Measurements from ENCODE around the gene TAS1R3. TPM values are rescaled to one million over a fixed set of nuclear protein-coding genes. Genes with fewer than 3 reads are reported as not detected.

The TAS1R3 gene
- total and polyA plus RNA-seq, 2 experiments from 2014 or later = 0.14 TPM; not detected in 1

GRCh38 chr1:1326075-1326605 is 4.9 kb upstream of the TAS1R3 start:
- Histone ChIP-seq H3K79me2 (replicated peaks; ENCODE audit: insufficient read depth) (peaks cover 33% of the 10 kb centered on the region), H3K4me2 (no peak overlapping the region), H4K20me1 (replicated peaks; ENCODE audit: insufficient read depth) (peaks cover 5% of the 10 kb centered on the region; the same call in 1 of the 2 replicates), H3F3A (replicated peaks; ENCODE audit: low read depth) (peaks cover 15% of the 10 kb centered on the region; the same call in 1 of the 2 replicates), H3K4me1 (ENCODE audit: insufficient read depth) (no peaks in the 10 kb centered on the region), H3K36me3 (ENCODE audit: insufficient read depth) (no peaks in the 10 kb centered on the region), H3K27me3 (ENCODE audit: insufficient read depth) (no peaks in the 10 kb centered on the region), H3K9me2 (ENCODE audit: insufficient read depth) (no peaks in the 10 kb centered on the region), H3K4me3 (no peak overlapping the region), H3K27ac (ENCODE audit: low read depth) (no peak overlapping the region), H2AFZ (no peak overlapping the region)
- Mint-ChIP-seq H3K27me3 (ENCODE audit: insufficient read depth, low read depth, poor library complexity) (peaks cover 20% of the 10 kb centered on the region), H3K4me3 (peak overlapping the region; percentile 46), H3K36me3 (ENCODE audit: low read depth) (peaks cover 15% of the 10 kb centered on the region; the same call in 2 of the 3 replicates), H3K27ac (no peak overlapping the region), H3K4me1 (peaks cover 11% of the 10 kb centered on the region), H3K9me3 (no peaks in the 10 kb centered on the region; the same call in 2 of the 3 replicates)
- DNase-seq (ENCODE audit: low spot score) = no peak
- ATAC-seq = no peak
- no peak for TF ChIP-seq EZH2 (IDR thresholded peaks at IDR 0.05; ENCODE audit: low read depth, unreplicated experiment)
- TF ChIP-seq, protein P1, sequence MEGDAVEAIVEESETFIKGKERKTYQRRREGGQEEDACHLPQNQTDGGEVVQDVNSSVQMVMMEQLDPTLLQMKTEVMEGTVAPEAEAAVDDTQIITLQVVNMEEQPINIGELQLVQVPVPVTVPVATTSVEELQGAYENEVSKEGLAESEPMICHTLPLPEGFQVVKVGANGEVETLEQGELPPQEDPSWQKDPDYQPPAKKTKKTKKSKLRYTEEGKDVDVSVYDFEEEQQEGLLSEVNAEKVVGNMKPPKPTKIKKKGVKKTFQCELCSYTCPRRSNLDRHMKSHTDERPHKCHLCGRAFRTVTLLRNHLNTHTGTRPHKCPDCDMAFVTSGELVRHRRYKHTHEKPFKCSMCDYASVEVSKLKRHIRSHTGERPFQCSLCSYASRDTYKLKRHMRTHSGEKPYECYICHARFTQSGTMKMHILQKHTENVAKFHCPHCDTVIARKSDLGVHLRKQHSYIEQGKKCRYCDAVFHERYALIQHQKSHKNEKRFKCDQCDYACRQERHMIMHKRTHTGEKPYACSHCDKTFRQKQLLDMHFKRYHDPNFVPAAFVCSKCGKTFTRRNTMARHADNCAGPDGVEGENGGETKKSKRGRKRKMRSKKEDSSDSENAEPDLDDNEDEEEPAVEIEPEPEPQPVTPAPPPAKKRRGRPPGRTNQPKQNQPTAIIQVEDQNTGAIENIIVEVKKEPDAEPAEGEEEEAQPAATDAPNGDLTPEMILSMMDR (conservative IDR thresholded peaks at IDR 0.05; ENCODE audit: low read depth in 2 of 2) = no peak
- no peak for TF ChIP-seq ETS1 (IDR thresholded peaks at IDR 0.05)
- no peak for TF ChIP-seq CREB1 (CRISPR knock-in tag; IDR thresholded peaks at IDR 0.05; ENCODE audit: low read depth)
- TF ChIP-seq NANOG (IDR thresholded peaks at IDR 0.05; ENCODE audit: borderline replicate concordance) = no peak
- no peak for TF ChIP-seq STAT1 (IDR thresholded peaks at IDR 0.05; ENCODE audit: unreplicated experiment)
- TF ChIP-seq, protein P2, sequence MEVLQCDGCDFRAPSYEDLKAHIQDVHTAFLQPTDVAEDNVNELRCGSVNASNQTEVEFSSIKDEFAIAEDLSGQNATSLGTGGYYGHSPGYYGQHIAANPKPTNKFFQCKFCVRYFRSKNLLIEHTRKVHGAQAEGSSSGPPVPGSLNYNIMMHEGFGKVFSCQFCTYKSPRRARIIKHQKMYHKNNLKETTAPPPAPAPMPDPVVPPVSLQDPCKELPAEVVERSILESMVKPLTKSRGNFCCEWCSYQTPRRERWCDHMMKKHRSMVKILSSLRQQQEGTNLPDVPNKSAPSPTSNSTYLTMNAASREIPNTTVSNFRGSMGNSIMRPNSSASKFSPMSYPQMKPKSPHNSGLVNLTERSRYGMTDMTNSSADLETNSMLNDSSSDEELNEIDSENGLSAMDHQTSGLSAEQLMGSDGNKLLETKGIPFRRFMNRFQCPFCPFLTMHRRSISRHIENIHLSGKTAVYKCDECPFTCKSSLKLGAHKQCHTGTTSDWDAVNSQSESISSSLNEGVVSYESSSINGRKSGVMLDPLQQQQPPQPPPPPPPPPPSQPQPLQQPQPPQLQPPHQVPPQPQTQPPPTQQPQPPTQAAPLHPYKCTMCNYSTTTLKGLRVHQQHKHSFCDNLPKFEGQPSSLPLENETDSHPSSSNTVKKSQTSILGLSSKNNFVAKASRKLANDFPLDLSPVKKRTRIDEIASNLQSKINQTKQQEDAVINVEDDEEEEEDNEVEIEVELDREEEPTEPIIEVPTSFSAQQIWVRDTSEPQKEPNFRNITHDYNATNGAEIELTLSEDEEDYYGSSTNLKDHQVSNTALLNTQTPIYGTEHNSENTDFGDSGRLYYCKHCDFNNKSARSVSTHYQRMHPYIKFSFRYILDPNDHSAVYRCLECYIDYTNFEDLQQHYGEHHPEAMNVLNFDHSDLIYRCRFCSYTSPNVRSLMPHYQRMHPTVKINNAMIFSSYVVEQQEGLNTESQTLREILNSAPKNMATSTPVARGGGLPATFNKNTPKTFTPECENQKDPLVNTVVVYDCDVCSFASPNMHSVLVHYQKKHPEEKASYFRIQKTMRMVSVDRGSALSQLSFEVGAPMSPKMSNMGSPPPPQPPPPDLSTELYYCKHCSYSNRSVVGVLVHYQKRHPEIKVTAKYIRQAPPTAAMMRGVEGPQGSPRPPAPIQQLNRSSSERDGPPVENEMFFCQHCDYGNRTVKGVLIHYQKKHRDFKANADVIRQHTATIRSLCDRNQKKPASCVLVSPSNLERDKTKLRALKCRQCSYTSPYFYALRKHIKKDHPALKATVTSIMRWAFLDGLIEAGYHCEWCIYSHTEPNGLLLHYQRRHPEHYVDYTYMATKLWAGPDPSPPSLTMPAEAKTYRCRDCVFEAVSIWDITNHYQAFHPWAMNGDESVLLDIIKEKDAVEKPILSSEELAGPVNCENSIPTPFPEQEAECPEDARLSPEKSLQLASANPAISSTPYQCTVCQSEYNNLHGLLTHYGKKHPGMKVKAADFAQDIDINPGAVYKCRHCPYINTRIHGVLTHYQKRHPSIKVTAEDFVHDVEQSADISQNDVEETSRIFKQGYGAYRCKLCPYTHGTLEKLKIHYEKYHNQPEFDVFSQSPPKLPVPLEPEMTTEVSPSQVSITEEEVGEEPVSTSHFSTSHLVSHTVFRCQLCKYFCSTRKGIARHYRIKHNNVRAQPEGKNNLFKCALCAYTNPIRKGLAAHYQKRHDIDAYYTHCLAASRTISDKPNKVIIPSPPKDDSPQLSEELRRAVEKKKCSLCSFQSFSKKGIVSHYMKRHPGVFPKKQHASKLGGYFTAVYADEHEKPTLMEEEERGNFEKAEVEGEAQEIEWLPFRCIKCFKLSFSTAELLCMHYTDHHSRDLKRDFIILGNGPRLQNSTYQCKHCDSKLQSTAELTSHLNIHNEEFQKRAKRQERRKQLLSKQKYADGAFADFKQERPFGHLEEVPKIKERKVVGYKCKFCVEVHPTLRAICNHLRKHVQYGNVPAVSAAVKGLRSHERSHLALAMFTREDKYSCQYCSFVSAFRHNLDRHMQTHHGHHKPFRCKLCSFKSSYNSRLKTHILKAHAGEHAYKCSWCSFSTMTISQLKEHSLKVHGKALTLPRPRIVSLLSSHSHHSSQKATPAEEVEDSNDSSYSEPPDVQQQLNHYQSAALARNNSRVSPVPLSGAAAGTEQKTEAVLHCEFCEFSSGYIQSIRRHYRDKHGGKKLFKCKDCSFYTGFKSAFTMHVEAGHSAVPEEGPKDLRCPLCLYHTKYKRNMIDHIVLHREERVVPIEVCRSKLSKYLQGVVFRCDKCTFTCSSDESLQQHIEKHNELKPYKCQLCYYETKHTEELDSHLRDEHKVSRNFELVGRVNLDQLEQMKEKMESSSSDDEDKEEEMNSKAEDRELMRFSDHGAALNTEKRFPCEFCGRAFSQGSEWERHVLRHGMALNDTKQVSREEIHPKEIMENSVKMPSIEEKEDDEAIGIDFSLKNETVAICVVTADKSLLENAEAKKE (CRISPR knock-in tag; IDR thresholded peaks at IDR 0.05) = no peak
- TF ChIP-seq JUNB (IDR thresholded peaks at IDR 0.05; ENCODE audit: unreplicated experiment) = no peak
- TF ChIP-seq EZH2phosphoT487 (IDR thresholded peaks at IDR 0.05; ENCODE audit: unreplicated experiment) = no peak
- TF ChIP-seq ZNF114 (CRISPR knock-in tag; IDR thresholded peaks at IDR 0.05) = no peak
- TF ChIP-seq ZNF331 (CRISPR knock-in tag; IDR thresholded peaks at IDR 0.05; ENCODE audit: low read depth) = no peak
- TF ChIP-seq REST (IDR thresholded peaks at IDR 0.05; ENCODE audit: unreplicated experiment) = no peak
- TF ChIP-seq POLR2AphosphoS5 (IDR thresholded peaks at IDR 0.05; ENCODE audit: low read depth) = no peak
